Erythroblast (primary cell): ENCODE data around the gene ZNF471.

Experiments
- DNase-seq, 2 experiments: peaks; one replicate each; lab custom pipeline; 2025; lab: John Stamatoyannopoulos, UW
- GATA1 ChIP-seq: IDR thresholded peaks from 2 replicates; pipeline ENCODE4 v1.6.1; 2011; ENCODE audit warnings: low read depth, mild to moderate bottlenecking, control low read depth, low read length, moderate library complexity
- POLR2A ChIP-seq: IDR thresholded peaks from 2 replicates; pipeline ENCODE4 v1.6.1; 2011; ENCODE audit warnings: mild to moderate bottlenecking, low read length

The ZNF471 gene

GRCh38 chr19:56543776-56544175 is 36.1 kb downstream of the ZNF471 start:
- TF ChIP-seq POLR2A (no peak), GATA1 (no peak)
- DNase-seq: no peak

- peak in 1 of 2 experiments; percentile 6 for DNase-seq
- no peak for TF ChIP-seq POLR2A
- no peak for TF ChIP-seq GATA1
Observed at GRCh38 chr19:56547535-56547934, 39.9 kb downstream of the ZNF471 start.

DNA sequence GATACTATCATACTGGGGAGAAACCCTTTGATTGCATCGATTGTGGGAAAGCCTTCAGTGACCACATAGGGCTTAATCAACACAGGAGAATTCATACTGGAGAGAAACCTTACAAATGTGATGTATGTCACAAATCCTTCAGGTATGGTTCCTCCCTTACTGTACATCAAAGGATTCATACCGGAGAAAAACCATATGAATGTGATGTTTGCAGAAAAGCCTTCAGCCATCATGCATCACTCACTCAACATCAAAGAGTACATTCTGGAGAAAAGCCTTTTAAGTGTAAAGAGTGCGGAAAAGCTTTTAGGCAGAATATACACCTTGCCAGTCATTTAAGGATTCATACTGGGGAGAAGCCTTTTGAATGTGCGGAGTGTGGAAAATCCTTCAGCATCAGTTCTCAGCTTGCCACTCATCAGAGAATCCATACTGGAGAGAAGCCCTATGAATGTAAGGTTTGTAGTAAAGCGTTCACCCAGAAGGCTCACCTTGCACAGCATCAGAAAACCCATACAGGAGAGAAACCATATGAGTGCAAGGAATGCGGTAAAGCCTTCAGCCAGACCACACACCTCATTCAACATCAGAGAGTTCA is 46.7 kb downstream of the ZNF471 start:
- no peak for TF ChIP-seq POLR2A
- no peak for TF ChIP-seq GATA1
- DNase-seq: no peak

GRCh38 chr19:56562766-56563165 is 55.1 kb downstream of the ZNF471 start:
- DNase-seq: no peak
- no peak for TF ChIP-seq GATA1
- TF ChIP-seq POLR2A: no peak

GRCh38 chr19:56566904-56567273 is 59.2 kb downstream of the ZNF471 start:
- TF ChIP-seq POLR2A (no peak), GATA1 (no peak)
- DNase-seq: peak; percentile 38 to 48

- no peak for TF ChIP-seq GATA1
- no peak for TF ChIP-seq POLR2A
- DNase-seq: peak; percentile 82 to 87
Observed at GRCh38 chr19:56567274-56568120, 59.8 kb downstream of the ZNF471 start, which contains the start of gene ZNF470. TSS of gene ZNF470 (plus strand) at chr19:56567468. CDS start at chr19:56570312, 2,844 bp downstream.

DNA sequence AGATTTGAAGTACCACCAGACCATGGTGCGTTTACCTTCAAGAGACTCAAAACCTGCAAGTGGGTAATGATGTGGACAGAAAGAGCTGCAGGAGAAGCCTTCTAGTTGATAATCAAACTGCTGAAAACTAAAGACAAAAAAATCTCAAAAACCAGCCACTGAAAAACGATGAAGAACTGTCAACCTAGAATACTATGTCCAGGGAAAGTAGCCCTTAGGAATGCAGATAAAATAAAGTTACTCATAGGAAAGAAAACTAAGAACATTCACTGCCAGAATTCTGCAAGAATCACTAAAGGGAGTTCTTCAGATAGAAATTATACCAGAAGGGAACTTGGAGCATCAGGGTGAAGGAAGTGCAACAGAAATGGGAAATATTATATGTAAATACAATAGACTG is 64.9 kb downstream of the ZNF471 start:
- DNase-seq: no peak
- TF ChIP-seq GATA1 (no peak), POLR2A (no peak)

GRCh38 chr19:56573914-56574313 is 66.3 kb downstream of the ZNF471 start:
- TF ChIP-seq POLR2A (no peak), GATA1 (no peak)
- no peak for DNase-seq

- TF ChIP-seq POLR2A (no peak), GATA1 (no peak)
- no peak for DNase-seq
Observed at GRCh38 chr19:56577719-56578602, 70.3 kb downstream of the ZNF471 start.
